GM10266 (cell line): Measurements from ENCODE around the gene SNCA.

Source experiments
- DNase-seq: peaks from one replicate; pipeline ENCODE4 v3.0.0; 2012; ENCODE audit errors: extremely low spot score
- TF ChIP-seq, protein P1 (sequence below): IDR thresholded peaks from 2 replicates; pipeline ENCODE4 v1.5.1; 2012; ENCODE audit warnings: mild to moderate bottlenecking, low read depth; ENCODE audit not compliant: control insufficient read depth, insufficient read depth; ENCODE audit errors: missing control alignments

Gene SNCA

GRCh38 chr4:89715631-89716030, 121.3 kb downstream of the SNCA start:
- no peak for DNase-seq
- TF ChIP-seq, protein P1, sequence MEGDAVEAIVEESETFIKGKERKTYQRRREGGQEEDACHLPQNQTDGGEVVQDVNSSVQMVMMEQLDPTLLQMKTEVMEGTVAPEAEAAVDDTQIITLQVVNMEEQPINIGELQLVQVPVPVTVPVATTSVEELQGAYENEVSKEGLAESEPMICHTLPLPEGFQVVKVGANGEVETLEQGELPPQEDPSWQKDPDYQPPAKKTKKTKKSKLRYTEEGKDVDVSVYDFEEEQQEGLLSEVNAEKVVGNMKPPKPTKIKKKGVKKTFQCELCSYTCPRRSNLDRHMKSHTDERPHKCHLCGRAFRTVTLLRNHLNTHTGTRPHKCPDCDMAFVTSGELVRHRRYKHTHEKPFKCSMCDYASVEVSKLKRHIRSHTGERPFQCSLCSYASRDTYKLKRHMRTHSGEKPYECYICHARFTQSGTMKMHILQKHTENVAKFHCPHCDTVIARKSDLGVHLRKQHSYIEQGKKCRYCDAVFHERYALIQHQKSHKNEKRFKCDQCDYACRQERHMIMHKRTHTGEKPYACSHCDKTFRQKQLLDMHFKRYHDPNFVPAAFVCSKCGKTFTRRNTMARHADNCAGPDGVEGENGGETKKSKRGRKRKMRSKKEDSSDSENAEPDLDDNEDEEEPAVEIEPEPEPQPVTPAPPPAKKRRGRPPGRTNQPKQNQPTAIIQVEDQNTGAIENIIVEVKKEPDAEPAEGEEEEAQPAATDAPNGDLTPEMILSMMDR = no peak

DNA sequence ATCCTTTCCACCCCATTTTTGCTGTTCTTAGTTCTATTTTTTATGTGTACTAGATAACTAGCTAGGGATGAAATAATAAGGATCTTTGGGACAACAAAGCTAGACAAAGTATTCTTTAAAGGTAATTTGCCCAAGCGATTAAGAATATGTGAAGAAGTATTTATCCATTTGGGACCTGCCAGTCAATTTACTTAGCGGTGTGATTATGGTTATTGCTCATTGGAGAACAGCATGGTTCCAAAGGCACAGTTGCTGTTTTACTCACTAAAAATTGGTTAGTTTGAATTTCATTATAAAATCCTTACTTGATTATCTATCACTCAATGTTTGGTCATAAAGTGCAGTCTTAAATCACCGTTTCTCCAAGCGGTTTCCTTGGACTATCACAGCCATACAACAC, 124.1 kb downstream of the SNCA start:
- TF ChIP-seq, protein P1 = no peak
- DNase-seq = no peak

- TF ChIP-seq, protein P1 = no peak
- no peak for DNase-seq
Measured at GRCh38 chr4:89712141-89712540, 124.8 kb downstream of the SNCA start.

DNA sequence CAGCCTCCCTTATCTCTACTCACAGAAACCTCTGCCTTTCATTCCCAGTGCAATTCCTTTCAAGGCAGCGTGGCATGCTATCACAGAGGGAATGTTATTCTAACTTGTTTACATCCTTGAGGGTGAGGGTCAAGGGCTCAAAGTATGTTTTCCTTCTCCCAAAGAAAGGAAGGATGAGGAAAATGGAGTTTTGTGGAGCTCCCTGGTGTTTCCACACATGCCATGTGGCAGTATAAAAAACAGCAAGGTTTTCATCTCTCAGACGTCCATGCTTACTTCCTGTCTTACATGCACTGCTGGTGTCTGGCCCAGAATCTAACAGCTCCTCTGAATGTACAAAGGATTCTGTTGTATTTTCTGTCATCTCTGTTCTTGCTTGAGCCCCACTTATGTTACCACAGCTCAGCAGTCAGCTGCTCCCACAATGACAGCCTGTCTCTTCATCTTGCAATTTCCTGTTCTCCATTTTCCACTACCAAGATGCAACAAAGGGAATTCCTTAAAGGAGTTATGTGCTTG, 128.0 kb downstream of the SNCA start:
- TF ChIP-seq, protein P1 = no peak
- DNase-seq = no peak

DNA sequence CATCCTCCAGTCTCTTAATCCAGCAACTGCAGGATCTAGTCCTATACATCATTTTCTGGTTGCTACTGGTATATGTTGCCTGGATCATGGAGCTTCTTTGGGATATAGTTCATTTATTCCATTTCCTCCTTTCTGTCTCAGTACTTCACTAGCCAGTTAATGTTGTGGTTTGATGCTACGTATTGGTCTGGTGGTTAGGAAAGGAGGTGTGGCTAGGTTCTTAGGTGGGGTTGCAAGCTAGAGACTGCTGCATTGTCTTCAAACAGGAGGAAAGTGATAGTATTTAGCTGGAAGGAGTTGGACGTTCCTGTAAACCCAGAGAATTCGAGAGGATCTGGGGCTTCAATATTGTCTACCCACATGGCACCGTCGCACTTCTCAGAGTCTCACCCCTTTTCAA, 129.5 kb downstream of the SNCA start:
- TF ChIP-seq, protein P1 = no peak
- DNase-seq = no peak

DNA sequence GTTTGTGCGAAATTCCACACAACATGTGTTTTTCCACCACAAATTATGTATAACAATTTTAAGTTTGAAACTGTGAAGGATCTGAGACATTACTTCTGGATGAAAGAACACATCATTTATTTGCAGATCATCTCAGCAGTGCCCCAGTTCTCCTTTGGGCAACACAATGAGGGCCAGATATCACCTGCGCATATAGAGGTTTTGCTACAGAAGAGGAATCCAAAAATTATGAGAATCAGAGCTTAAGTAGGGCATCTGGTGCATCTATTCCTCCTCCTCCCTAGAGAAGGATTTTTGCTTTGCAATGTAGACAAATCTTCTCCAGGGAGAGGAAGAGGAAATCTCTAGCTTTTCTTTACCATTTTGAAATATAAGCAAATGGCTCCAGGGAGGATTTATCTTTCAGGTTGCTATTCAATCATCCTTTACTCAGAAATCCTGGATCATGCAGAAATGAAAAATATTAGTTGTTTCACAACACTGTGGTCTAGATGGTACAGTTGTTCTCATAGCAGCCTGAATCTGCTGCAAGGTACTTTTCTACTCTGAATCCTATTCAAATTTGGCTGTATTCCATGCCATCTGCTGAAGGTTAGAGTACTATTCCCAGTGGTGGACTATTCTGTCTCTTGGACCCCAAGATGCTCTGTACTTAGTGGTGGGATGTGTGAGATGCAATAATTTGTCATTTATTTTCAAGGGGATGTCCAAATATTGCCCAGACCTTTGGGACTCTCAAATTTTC, 132.1 kb downstream of the SNCA start:
- TF ChIP-seq, protein P1 = no peak
- no peak for DNase-seq

GRCh38 chr4:89703829-89704590, 133.0 kb downstream of the SNCA start:
- TF ChIP-seq, protein P1 = no peak
- no peak for DNase-seq
